IMR-90 (cell line): ENCODE data around the gene ASB1. TPM values are rescaled to one million over a fixed set of nuclear protein-coding genes. Genes with fewer than 3 reads are reported as not detected.

Experiments
- ATAC-seq: fragments of 200-7000 bp; cut with Tn5 transposase; 2 replicates; pipeline ENCODE4 v1.9.1; 2020; ENCODE audit warnings: low read depth, mild to moderate bottlenecking, moderate library complexity
- BruUV-seq: library from RNA; stranded (reverse); fragments of 400-500 nt; replicated peaks from 2 replicates; lab custom pipeline; 2021; lab: Mats Ljungman, UMichigan
- CTCF ChIA-PET: fragments of 300-600 bp; formaldehyde crosslinking; extraction: SDS; loops from one replicate; lab custom pipeline; 2021; ENCODE audit warnings: antibody characterized with exemption; lab: Yijun Ruan, JAX
- POLR2A ChIA-PET: fragments of 300-600 bp; sonication (Branson Sonifier 250); formaldehyde crosslinking; loops from one replicate; lab custom pipeline; 2022; ENCODE audit warnings: antibody characterized with exemption; ENCODE audit not compliant: unreplicated experiment; lab: Charles Lee
- DNase-seq: peaks from one replicate; pipeline ENCODE4 v3.0.0; 2013
- H2AFZ ChIP-seq: replicated peaks from 2 replicates; pipeline ENCODE3; 2013; ENCODE audit warnings: low read length, mild to moderate bottlenecking; ENCODE audit not compliant: poor library complexity
- H2AK5ac ChIP-seq: 2 replicates; pipeline ENCODE4 v1.6.1; 2013; ENCODE audit warnings: low read depth, low read length, inconsistent platforms
- H2AK9ac ChIP-seq: replicated peaks from 2 replicates; pipeline ENCODE3; 2013; ENCODE audit warnings: mild to moderate bottlenecking, low read depth, low read length, moderate library complexity; ENCODE audit not compliant: poor library complexity
- H2BK120ac ChIP-seq: 2 replicates; pipeline ENCODE4 v1.6.1; 2013; ENCODE audit warnings: low read depth, low read length, inconsistent platforms
- H2BK15ac ChIP-seq: 3 replicates; pipeline ENCODE4 v1.6.1; 2013; ENCODE audit warnings: low read depth, low read length, inconsistent platforms
- H2BK20ac ChIP-seq: 2 replicates; pipeline ENCODE4 v1.6.1; 2013; ENCODE audit warnings: low read depth, mild to moderate bottlenecking, inconsistent platforms, low read length, moderate library complexity
- H2BK5ac ChIP-seq: 2 replicates; pipeline ENCODE4 v1.6.1; 2013; ENCODE audit warnings: mild to moderate bottlenecking, low read depth, low read length, inconsistent platforms; ENCODE audit not compliant: poor library complexity, severe bottlenecking
- H3K14ac ChIP-seq: replicated peaks from 2 replicates; pipeline ENCODE4 v1.6.1; 2013; ENCODE audit warnings: low read depth, low read length, inconsistent platforms
- H3K18ac ChIP-seq: 2 replicates; pipeline ENCODE4 v1.6.1; 2013; ENCODE audit warnings: low read depth, low read length, control low read depth
- H3K23ac ChIP-seq: 2 replicates; pipeline ENCODE4 v1.6.1; 2013; ENCODE audit warnings: low read depth, low read length, inconsistent platforms
- H3K27ac ChIP-seq: 2 replicates; pipeline ENCODE4 v1.5.1; 2013; ENCODE audit warnings: mild to moderate bottlenecking, control low read depth, low read length; ENCODE audit not compliant: insufficient read depth
- H3K27me3 ChIP-seq: 2 replicates; pipeline ENCODE4 v1.6.1; 2013; ENCODE audit warnings: low read length; ENCODE audit not compliant: control insufficient read depth, insufficient read depth
- H3K36me3 ChIP-seq: 2 replicates; pipeline ENCODE4 v1.6.1; 2013; ENCODE audit warnings: low read length, mixed read lengths; ENCODE audit not compliant: control insufficient read depth, insufficient read depth
- H3K4ac ChIP-seq: 2 replicates; pipeline ENCODE4 v1.6.1; 2013; ENCODE audit warnings: low read depth, low read length, inconsistent platforms
- H3K4me1 ChIP-seq: 2 replicates; pipeline ENCODE4 v1.6.1; 2013; ENCODE audit warnings: low read length, mixed read lengths; ENCODE audit not compliant: control insufficient read depth, insufficient read depth
- H3K4me2 ChIP-seq: 2 replicates; pipeline ENCODE4 v1.6.1; 2013; ENCODE audit warnings: low read depth, mild to moderate bottlenecking, control low read depth, low read length, moderate library complexity
- H3K4me3 ChIP-seq: 2 replicates; pipeline ENCODE4 v1.5.1; 2013; ENCODE audit warnings: low read depth, mild to moderate bottlenecking, control low read depth, low read length, moderate library complexity; ENCODE audit not compliant: insufficient read depth
- H3K56ac ChIP-seq: 2 replicates; pipeline ENCODE4 v1.6.1; 2013; ENCODE audit warnings: low read length, inconsistent platforms; ENCODE audit not compliant: insufficient read depth; ENCODE audit errors: extremely low read depth
- H3K79me1 ChIP-seq, 2 experiments: 2 replicates each; pipeline ENCODE4 v1.6.1; 2013; ENCODE audit warnings: low read length in 2 of 2, inconsistent platforms in 1 of 2, low read depth in 1 of 2
- H3K9ac ChIP-seq: 2 replicates; pipeline ENCODE4 v1.6.1; 2013; ENCODE audit warnings: low read depth, low read length, control low read depth
- H3K9me1 ChIP-seq: 2 replicates; pipeline ENCODE4 v1.6.1; 2013; ENCODE audit warnings: low read length, inconsistent platforms; ENCODE audit not compliant: insufficient read depth
- H3K9me3 ChIP-seq: 2 replicates; pipeline ENCODE4 v1.6.1; 2013; ENCODE audit warnings: low read length; ENCODE audit not compliant: control insufficient read depth, insufficient read depth
- H4K20me1 ChIP-seq: 2 replicates; pipeline ENCODE4 v1.6.1; 2013; ENCODE audit warnings: low read length, inconsistent platforms; ENCODE audit not compliant: insufficient read depth
- H4K5ac ChIP-seq: 2 replicates; pipeline ENCODE4 v1.6.1; 2013; ENCODE audit warnings: mild to moderate bottlenecking, low read depth, low read length, control low read depth
- H4K8ac ChIP-seq, 2 experiments: 2 replicates each; pipeline ENCODE4 v1.6.1; 2013; ENCODE audit warnings: low read depth in 2 of 2, low read length in 2 of 2, control low read depth in 1 of 2, inconsistent platforms in 1 of 2
- H4K91ac ChIP-seq: 2 replicates; pipeline ENCODE4 v1.6.1; 2013; ENCODE audit warnings: low read depth, low read length, inconsistent platforms; ENCODE audit not compliant: insufficient read depth
- CHD1 ChIP-seq: IDR thresholded peaks from 2 replicates; pipeline ENCODE4 v1.6.1; 2012; ENCODE audit warnings: low read depth, low read length, improper control_type of control experiment
- FOS ChIP-seq: fragments of 150-350 bp; IDR thresholded peaks from 2 replicates; pipeline ENCODE4 v1.6.1; 2016; ENCODE audit warnings: low read depth, low read length
- MAFK ChIP-seq: IDR thresholded peaks from 2 replicates; pipeline ENCODE4 v1.6.1; 2012; ENCODE audit warnings: low read depth, low read length, improper control_type of control experiment
- MAZ ChIP-seq: IDR thresholded peaks from 2 replicates; pipeline ENCODE4 v1.6.1; 2012; ENCODE audit warnings: low read depth, mild to moderate bottlenecking, low read length, improper control_type of control experiment, moderate library complexity, borderline replicate concordance
- MXI1 ChIP-seq: IDR thresholded peaks from 2 replicates; pipeline ENCODE4 v1.6.1; 2012; ENCODE audit warnings: low read depth, mild to moderate bottlenecking, low read length, moderate library complexity, borderline replicate concordance
- NFE2L2 ChIP-seq: fragments of 150-350 bp; IDR thresholded peaks from 2 replicates; pipeline ENCODE4 v1.6.1; 2016; ENCODE audit warnings: low read depth, mild to moderate bottlenecking, low read length
- POLR2A ChIP-seq: IDR thresholded peaks from 2 replicates; pipeline ENCODE4 v1.6.1; 2012; ENCODE audit warnings: mild to moderate bottlenecking, low read depth, low read length
- RAD21 ChIP-seq: IDR thresholded peaks from 2 replicates; pipeline ENCODE4 v1.6.1; 2012; ENCODE audit warnings: low read length, improper control_type of control experiment
- RFX5 ChIP-seq: IDR thresholded peaks from 2 replicates; pipeline ENCODE4 v1.8.0; 2012; ENCODE audit warnings: low read depth, mild to moderate bottlenecking, low read length, moderate library complexity
- SMC3 ChIP-seq: fragments of 150-350 bp; IDR thresholded peaks from 2 replicates; pipeline ENCODE4 v1.6.1; 2016; ENCODE audit warnings: low read depth, mild to moderate bottlenecking, antibody characterized with exemption, low read length, moderate library complexity
- WGBS, 2 experiments: methylation state at CpG; one replicate each; pipeline versions ENCODE4 v1.1.5 to v1.1.7; 2013; ENCODE audit warnings: missing lambda C conversion rate in 2 of 2; ENCODE audit not compliant: insufficient read length in 1 of 2; ENCODE audit errors: extremely low coverage in 2 of 2; 5-methylcytosine and 5-hydroxymethylcytosine counted together
- dilution Hi-C: fragments of 300-500 bp; cut with HindIII; formaldehyde crosslinking; loops from one replicate; pipeline ENCODE4 v1.14.3; 2018; ENCODE audit warnings: low sequenced_read_pairs; ENCODE audit not compliant: unreplicated experiment
- in situ Hi-C: fragments of 300-500 bp; cut with MboI; formaldehyde crosslinking; loops from 3 replicates; pipeline ENCODE4 v1.14.3; 2019; ENCODE audit warnings: low sequenced_read_pairs, inconsistent platforms, mixed read lengths
- intact Hi-C: fragments of 100-400 bp; cut with micrococcal nuclease; formaldehyde crosslinking; loops from 2 replicates; pipeline ENCODE4 v1.10.0; 2022
- polyA plus RNA-seq, 3 experiments: library from polyadenylated mRNA; depleted of rRNA; stranded (reverse); fragments of >200 nt; gene quantifications; 2 replicates each; pipeline ENCODE4 v1.2.3, GENCODE V29; 2012; ENCODE audit warnings: low replicate concordance in 1 of 3
- total RNA-seq: library from RNA; depleted of rRNA; stranded (reverse); fragments of >200 nt; gene quantifications from 2 replicates; pipeline ENCODE4 v1.2.3, GENCODE V29; 2012
- TF ChIP-seq, protein P1 (sequence below): conservative IDR thresholded peaks from 2 replicates; pipeline ENCODE4 v1.5.1; 2012; ENCODE audit warnings: mild to moderate bottlenecking, low read depth, low read length, improper control_type of control experiment
- TF ChIP-seq, protein P2 (sequence below): fragments of 150-350 bp; IDR thresholded peaks from 2 replicates; pipeline ENCODE4 v1.6.1; 2017; ENCODE audit warnings: mild to moderate bottlenecking, antibody characterized with exemption, low read length, low read depth
- TF ChIP-seq, protein P3 (sequence below): fragments of 150-350 bp; IDR thresholded peaks from 2 replicates; pipeline ENCODE4 v1.6.1; 2016; ENCODE audit warnings: low read depth, mild to moderate bottlenecking, low read length, moderate library complexity, borderline replicate concordance

Gene ASB1
- total and polyA plus RNA-seq, 2 of the 4 experiments (the other 2 are of a cell fraction), result 23.5 to 37.3 TPM

DNA sequence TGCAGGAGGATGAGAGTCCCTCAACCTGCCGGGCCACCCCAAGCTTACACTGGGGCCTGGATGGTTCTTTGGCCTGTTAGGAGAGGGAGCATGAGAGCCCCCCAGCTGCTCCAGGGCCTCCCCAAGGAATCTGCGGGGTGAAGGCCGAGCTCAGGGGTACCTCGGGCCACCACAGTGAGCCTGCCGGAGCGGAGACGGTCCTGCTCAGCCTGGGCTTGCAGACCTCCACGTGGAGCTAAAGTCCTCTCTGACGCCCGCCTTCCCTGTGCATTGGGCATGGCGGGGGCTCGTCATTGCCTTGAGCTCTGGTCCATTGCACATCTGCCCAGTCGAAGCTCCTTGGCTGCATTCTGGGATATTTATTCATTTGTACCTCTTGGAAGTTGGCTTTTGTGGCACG lies 62.7 kb downstream of the ASB1 start:
- H3K9ac ChIP-seq, result no peak overlapping the region
- no peak overlapping the region for H2AK5ac ChIP-seq
- no peaks in the 10 kb centered on the region for H3K4me1 ChIP-seq
- no peaks in the 10 kb centered on the region for H3K9me3 ChIP-seq
- DNase-seq (no peak), ATAC-seq (no peak)
- no peak overlapping the region for H4K5ac ChIP-seq
- no peak overlapping the region for H3K14ac ChIP-seq
- in situ Hi-C loops, result no loop called here
- CTCF ChIA-PET, result no interaction called here
- H3K4me2 ChIP-seq, result no peak overlapping the region
- no peak overlapping the region for H3K18ac ChIP-seq
- BruUV-seq, result no TSS peak
- TF ChIP-seq, protein P1, sequence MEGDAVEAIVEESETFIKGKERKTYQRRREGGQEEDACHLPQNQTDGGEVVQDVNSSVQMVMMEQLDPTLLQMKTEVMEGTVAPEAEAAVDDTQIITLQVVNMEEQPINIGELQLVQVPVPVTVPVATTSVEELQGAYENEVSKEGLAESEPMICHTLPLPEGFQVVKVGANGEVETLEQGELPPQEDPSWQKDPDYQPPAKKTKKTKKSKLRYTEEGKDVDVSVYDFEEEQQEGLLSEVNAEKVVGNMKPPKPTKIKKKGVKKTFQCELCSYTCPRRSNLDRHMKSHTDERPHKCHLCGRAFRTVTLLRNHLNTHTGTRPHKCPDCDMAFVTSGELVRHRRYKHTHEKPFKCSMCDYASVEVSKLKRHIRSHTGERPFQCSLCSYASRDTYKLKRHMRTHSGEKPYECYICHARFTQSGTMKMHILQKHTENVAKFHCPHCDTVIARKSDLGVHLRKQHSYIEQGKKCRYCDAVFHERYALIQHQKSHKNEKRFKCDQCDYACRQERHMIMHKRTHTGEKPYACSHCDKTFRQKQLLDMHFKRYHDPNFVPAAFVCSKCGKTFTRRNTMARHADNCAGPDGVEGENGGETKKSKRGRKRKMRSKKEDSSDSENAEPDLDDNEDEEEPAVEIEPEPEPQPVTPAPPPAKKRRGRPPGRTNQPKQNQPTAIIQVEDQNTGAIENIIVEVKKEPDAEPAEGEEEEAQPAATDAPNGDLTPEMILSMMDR, result no peak
- TF ChIP-seq, protein P2, sequence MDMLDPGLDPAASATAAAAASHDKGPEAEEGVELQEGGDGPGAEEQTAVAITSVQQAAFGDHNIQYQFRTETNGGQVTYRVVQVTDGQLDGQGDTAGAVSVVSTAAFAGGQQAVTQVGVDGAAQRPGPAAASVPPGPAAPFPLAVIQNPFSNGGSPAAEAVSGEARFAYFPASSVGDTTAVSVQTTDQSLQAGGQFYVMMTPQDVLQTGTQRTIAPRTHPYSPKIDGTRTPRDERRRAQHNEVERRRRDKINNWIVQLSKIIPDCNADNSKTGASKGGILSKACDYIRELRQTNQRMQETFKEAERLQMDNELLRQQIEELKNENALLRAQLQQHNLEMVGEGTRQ, result no peak
- TF ChIP-seq FOS, result no peak
- TF ChIP-seq NFE2L2, result no peak
- no peak for TF ChIP-seq MXI1
- TF ChIP-seq SMC3, result no peak
- TF ChIP-seq, protein P3, sequence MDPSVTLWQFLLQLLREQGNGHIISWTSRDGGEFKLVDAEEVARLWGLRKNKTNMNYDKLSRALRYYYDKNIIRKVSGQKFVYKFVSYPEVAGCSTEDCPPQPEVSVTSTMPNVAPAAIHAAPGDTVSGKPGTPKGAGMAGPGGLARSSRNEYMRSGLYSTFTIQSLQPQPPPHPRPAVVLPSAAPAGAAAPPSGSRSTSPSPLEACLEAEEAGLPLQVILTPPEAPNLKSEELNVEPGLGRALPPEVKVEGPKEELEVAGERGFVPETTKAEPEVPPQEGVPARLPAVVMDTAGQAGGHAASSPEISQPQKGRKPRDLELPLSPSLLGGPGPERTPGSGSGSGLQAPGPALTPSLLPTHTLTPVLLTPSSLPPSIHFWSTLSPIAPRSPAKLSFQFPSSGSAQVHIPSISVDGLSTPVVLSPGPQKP, result no peak
- no peak for TF ChIP-seq MAZ
- no peak for TF ChIP-seq MAFK
- no peak for TF ChIP-seq RAD21
- no peak for TF ChIP-seq RFX5
- TF ChIP-seq POLR2A, result no peak
- TF ChIP-seq CHD1, result no peak
- no peak overlapping the region for H3K4ac ChIP-seq
- H3K79me1 ChIP-seq, result peaks cover 0 to 6% of the 10 kb centered on the region in 2 experiments; a peak in 1 of 4 replicates
- no peak overlapping the region for H2BK120ac ChIP-seq
- H3K27ac ChIP-seq, result no peak overlapping the region
- intact Hi-C loops, result no loop called here
- H2BK15ac ChIP-seq, result no peak overlapping the region
- no peak overlapping the region for H2BK20ac ChIP-seq
- POLR2A ChIA-PET, result no interaction called here
- H2AFZ ChIP-seq, result no peak overlapping the region
- dilution Hi-C loops, result no loop called here
- H4K91ac ChIP-seq, result no peak overlapping the region
- H3K56ac ChIP-seq, result no peak overlapping the region
- no peaks in the 10 kb centered on the region for H4K20me1 ChIP-seq
- no peak overlapping the region for H4K8ac ChIP-seq
- H3K23ac ChIP-seq, result no peak overlapping the region
- H2BK5ac ChIP-seq, result no peak overlapping the region
- H3K9me1 ChIP-seq, result peaks cover 23% of the 10 kb centered on the region
- H3K36me3 ChIP-seq, result no peaks in the 10 kb centered on the region
- no peak overlapping the region for H3K4me3 ChIP-seq
- no peak overlapping the region for H2AK9ac ChIP-seq
- WGBS, 2 experiments, result 81% methylated on average over 7 of the region's 14 CpGs; no CpG with 5 or more reads in 1 of the 2 experiments
- H3K27me3 ChIP-seq, result peaks cover 4% of the 10 kb centered on the region; the same call in 1 of the 2 replicates
